NCI-H2107 (cell line): ENCODE results near the gene FBXL20.

Experiments used
- DNase-seq: peaks from one replicate; lab custom pipeline; 2025; lab: John Stamatoyannopoulos, UW

The FBXL20 gene

GRCh38 chr17:39225959-39226683 lies 175.3 kb downstream of the FBXL20 start:
- no peak for DNase-seq

GRCh38 chr17:39225308-39225958 lies 176.0 kb downstream of the FBXL20 start, which contains the start of gene STAC2:
TSS of gene STAC2 (minus strand) at chr17:39225945. CDS start at chr17:39225502, 443 bp downstream.
- DNase-seq, result no peak

- DNase-seq, result no peak
Measured at GRCh38 chr17:39224778-39225307, 176.6 kb downstream of the FBXL20 start.

GRCh38 chr17:39223907-39224777 lies 177.3 kb downstream of the FBXL20 start:
- DNase-seq, result no peak

GRCh38 chr17:39222866-39223834 lies 178.3 kb downstream of the FBXL20 start:
- DNase-seq, result no peak

- DNase-seq, result no peak
Measured at GRCh38 chr17:39222151-39222550, 179.3 kb downstream of the FBXL20 start.

GRCh38 chr17:39221572-39221971 lies 179.9 kb downstream of the FBXL20 start:
- DNase-seq, result no peak

GRCh38 chr17:39219647-39220154 lies 181.7 kb downstream of the FBXL20 start:
- no peak for DNase-seq

GRCh38 chr17:39218906-39219305 lies 182.5 kb downstream of the FBXL20 start:
- DNase-seq, result no peak

- DNase-seq, result no peak
Measured at GRCh38 chr17:39217734-39218369, 183.6 kb downstream of the FBXL20 start.

- no peak for DNase-seq
Measured at GRCh38 chr17:39213852-39214251, 187.6 kb downstream of the FBXL20 start.

- peak; percentile 39 for DNase-seq
Measured at GRCh38 chr17:39212841-39213480, 188.5 kb downstream of the FBXL20 start.

- no peak for DNase-seq
Measured at GRCh38 chr17:39212195-39212810, 189.1 kb downstream of the FBXL20 start.

- DNase-seq, result no peak
Measured at GRCh38 chr17:39210093-39210434, 191.4 kb downstream of the FBXL20 start.

GRCh38 chr17:39209317-39210092 lies 191.9 kb downstream of the FBXL20 start:
- DNase-seq, result no peak

- no peak for DNase-seq
Measured at GRCh38 chr17:39208893-39209292, 192.5 kb downstream of the FBXL20 start.

GRCh38 chr17:39208136-39208535 lies 193.3 kb downstream of the FBXL20 start:
- DNase-seq, result no peak

- no peak for DNase-seq
Measured at GRCh38 chr17:39205112-39205526, 196.3 kb downstream of the FBXL20 start.

- DNase-seq, result no peak
Measured at GRCh38 chr17:39204245-39204644, 197.2 kb downstream of the FBXL20 start.
